Endodermal cell (in vitro differentiated cells): ENCODE data around the gene KLF16. TPM values are rescaled to one million over a fixed set of nuclear protein-coding genes. Genes with fewer than 3 reads are reported as not detected.
"Not testable (repeated sequence)": the region's sequence is repeated elsewhere in the genome, so short reads cannot be mapped to it uniquely, and the experiment has no call there.

ENCODE experiments used
- DNase-seq: peaks from one replicate; pipeline ENCODE4 v3.0.0-alpha.2; 2017
- H3K27ac ChIP-seq: 2 replicates; pipeline ENCODE4 v1.5.1; 2013; ENCODE audit warnings: mild to moderate bottlenecking, low read depth, low read length, moderate library complexity
- H3K27me3 ChIP-seq: 2 replicates; pipeline ENCODE4 v1.6.1; 2013; ENCODE audit warnings: mild to moderate bottlenecking, low read length, moderate library complexity; ENCODE audit not compliant: insufficient read depth, control insufficient read depth, poor library complexity, severe bottlenecking
- H3K36me3 ChIP-seq: 2 replicates; pipeline ENCODE4 v1.7.0; 2013; ENCODE audit warnings: mild to moderate bottlenecking, low read length, moderate library complexity; ENCODE audit not compliant: control insufficient read depth, insufficient read depth
- H3K4me1 ChIP-seq: one replicate; pipeline ENCODE4 v1.7.0; 2013; ENCODE audit warnings: low read length; ENCODE audit not compliant: control insufficient read depth, insufficient read depth
- H3K4me3 ChIP-seq: 2 replicates; pipeline ENCODE4 v1.5.1; 2013; ENCODE audit warnings: mild to moderate bottlenecking, low read length, moderate library complexity
- H3K9ac ChIP-seq: 2 replicates; pipeline ENCODE4 v1.6.1; 2013; ENCODE audit warnings: mild to moderate bottlenecking, low read length, moderate library complexity; ENCODE audit not compliant: poor library complexity, severe bottlenecking; ENCODE audit errors: extremely low read depth
- H3K9me3 ChIP-seq: 2 replicates; pipeline ENCODE4 v1.6.1; 2013; ENCODE audit warnings: mild to moderate bottlenecking, low read length, moderate library complexity; ENCODE audit not compliant: control insufficient read depth
- H3K27ac Mint-ChIP-seq: 2 replicates; pipeline ENCODE4 v1.8.0; 2020; ENCODE audit warnings: mixed read lengths
- H3K27me3 Mint-ChIP-seq: 2 replicates; pipeline ENCODE4 v1.8.0; 2021; ENCODE audit warnings: mild to moderate bottlenecking, mixed read lengths; ENCODE audit not compliant: insufficient read depth
- H3K36me3 Mint-ChIP-seq: 2 replicates; pipeline ENCODE4 v1.8.0; 2020; ENCODE audit warnings: low read depth, mixed read lengths
- H3K4me1 Mint-ChIP-seq: 2 replicates; pipeline ENCODE4 v1.8.0; 2020; ENCODE audit warnings: mixed read lengths
- H3K4me3 Mint-ChIP-seq: 2 replicates; pipeline ENCODE4 v1.8.0; 2020; ENCODE audit warnings: mild to moderate bottlenecking, moderate library complexity, mixed read lengths
- H3K9me3 Mint-ChIP-seq: 2 replicates; pipeline ENCODE4 v1.8.0; 2020; ENCODE audit warnings: mild to moderate bottlenecking, mixed read lengths
- WGBS, 2 experiments: methylation state at CpG; one replicate each; pipeline versions ENCODE4 v1.1.5 to v1.1.7; 2013; ENCODE audit warnings: missing lambda C conversion rate in 2 of 2, mixed read lengths in 1 of 2; ENCODE audit not compliant: insufficient coverage in 1 of 2, insufficient read length in 1 of 2; 5-methylcytosine and 5-hydroxymethylcytosine counted together
- total RNA-seq, 2 donors: library from RNA; stranded (reverse); fragmentation: NEBNext Ultra II Directional in 1 of 2; extraction: Animal tissue kit (Norgen Biotek cat#: 25700) in 1 of 2; gene quantifications; 2 replicates in 1 of 2; 3 replicates in 1 of 2; pipeline ENCODE4 v1.2.1, GENCODE V29; 2021
- TF ChIP-seq, protein P1 (sequence below): fragments of 200-600 bp; sonication (generic); conservative IDR thresholded peaks from 2 replicates; pipeline ENCODE4 v1.5.0; 2021; ENCODE audit warnings: antibody characterized with exemption, mild to moderate bottlenecking

Gene KLF16
- total RNA-seq, 2 donors from 2014 or later, result 39.0 to 42.9 TPM

DNA sequence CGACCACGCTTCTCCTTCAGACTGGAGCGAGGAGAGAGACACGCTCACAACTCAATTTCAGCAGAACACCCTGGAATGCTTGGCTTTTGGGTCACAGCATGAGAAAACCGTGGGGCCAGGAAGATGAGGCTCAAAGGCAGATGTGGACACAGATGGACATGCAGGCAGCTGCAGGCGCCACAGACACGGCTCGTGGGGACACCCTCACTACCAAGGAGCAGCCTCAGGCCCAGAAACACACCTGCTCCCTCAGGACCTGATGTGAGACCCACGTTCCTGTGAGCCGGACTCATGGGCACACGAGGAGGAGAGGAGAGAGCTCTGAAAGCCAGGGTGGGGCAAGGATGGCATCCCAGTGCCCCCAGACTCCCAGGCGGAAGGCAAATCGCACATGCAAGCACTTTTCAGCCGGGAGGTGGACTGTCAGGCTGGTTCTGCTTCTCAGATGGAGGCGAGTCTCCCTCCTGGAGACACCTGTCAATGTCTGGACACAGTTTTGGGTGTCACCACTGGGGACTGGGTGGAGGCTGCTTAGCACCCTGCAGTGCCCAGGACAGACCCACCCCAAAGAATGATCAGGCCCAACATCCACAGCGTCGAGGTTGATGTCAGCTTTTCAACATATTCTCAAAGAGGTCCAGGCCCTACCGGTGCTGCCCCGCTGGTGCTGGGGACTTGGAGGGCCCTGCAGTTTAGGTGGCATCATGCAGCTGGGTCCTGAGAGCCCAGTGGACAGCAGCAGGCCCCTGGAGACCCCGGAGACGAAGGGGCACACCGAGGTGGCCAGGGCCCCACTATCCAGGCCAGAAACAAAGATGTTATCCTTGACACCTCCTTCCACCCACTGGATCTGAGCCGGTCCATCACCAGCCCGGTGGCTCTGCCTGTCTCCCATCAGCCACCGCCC, 19.7 kb upstream of the KLF16 start:
- H3K27me3 Mint-ChIP-seq, result peaks cover 3% of the 10 kb centered on the region
- no peak for DNase-seq
- no peaks in the 10 kb centered on the region for H3K9me3 ChIP-seq
- no peak overlapping the region for H3K4me3 ChIP-seq
- H3K4me3 Mint-ChIP-seq, result peak overlapping the region; percentile 92
- no peaks in the 10 kb centered on the region for H3K36me3 ChIP-seq
- H3K36me3 Mint-ChIP-seq, result peaks cover 1% of the 10 kb centered on the region
- no peaks in the 10 kb centered on the region for H3K27me3 ChIP-seq
- WGBS, 2 experiments, result 86 to 90% methylated on average over 24 to 25 of the region's 25 CpGs
- H3K9ac ChIP-seq, result no peak overlapping the region
- H3K27ac Mint-ChIP-seq, result no peak overlapping the region
- H3K4me1 ChIP-seq, result peaks cover 18% of the 10 kb centered on the region
- peaks cover 29% of the 10 kb centered on the region for H3K4me1 Mint-ChIP-seq
- H3K27ac ChIP-seq, result no peak overlapping the region
- H3K9me3 Mint-ChIP-seq, result no peaks in the 10 kb centered on the region
- TF ChIP-seq, protein P1, sequence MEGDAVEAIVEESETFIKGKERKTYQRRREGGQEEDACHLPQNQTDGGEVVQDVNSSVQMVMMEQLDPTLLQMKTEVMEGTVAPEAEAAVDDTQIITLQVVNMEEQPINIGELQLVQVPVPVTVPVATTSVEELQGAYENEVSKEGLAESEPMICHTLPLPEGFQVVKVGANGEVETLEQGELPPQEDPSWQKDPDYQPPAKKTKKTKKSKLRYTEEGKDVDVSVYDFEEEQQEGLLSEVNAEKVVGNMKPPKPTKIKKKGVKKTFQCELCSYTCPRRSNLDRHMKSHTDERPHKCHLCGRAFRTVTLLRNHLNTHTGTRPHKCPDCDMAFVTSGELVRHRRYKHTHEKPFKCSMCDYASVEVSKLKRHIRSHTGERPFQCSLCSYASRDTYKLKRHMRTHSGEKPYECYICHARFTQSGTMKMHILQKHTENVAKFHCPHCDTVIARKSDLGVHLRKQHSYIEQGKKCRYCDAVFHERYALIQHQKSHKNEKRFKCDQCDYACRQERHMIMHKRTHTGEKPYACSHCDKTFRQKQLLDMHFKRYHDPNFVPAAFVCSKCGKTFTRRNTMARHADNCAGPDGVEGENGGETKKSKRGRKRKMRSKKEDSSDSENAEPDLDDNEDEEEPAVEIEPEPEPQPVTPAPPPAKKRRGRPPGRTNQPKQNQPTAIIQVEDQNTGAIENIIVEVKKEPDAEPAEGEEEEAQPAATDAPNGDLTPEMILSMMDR, result no peak

DNA sequence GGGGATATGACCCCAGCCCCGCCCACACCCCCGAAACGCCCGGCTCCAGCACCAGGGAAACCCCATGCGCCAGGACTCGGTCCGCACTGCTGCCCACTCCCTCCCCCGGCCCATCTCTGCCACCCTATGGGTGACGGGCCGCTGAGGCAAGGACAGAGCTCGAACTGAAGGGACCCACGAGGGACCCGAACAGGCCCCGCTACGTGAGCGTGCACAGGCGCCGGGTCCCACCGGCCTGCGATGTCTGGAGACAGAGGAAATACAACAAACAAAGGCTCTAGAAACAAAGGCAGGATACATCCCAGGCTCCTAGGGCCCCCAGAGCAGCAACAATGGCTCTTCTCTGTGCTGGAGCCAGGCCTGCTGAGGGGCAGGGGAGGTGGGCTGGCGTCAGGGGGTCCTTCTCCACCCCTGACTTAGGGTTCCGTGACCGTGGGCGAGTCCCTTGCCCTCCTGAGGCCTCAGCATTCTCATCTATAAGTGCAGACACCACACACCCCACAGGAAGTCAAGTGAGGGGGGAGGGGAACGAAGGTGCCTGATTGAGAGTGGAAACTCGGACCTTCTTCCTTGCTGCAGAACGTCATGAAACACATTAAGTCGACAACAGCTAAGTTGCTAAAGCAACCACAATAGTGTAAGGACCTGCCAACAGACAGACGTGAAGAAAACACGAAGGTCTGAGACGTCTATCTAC, 18.9 kb upstream of the KLF16 start:
- 84 to 89% methylated on average over 17 to 28 of the region's 31 CpGs for WGBS, 2 experiments
- Histone ChIP-seq H3K9me3 (no peaks in the 10 kb centered on the region), H3K4me1 (peaks cover 16% of the 10 kb centered on the region), H3K36me3 (no peaks in the 10 kb centered on the region), H3K27ac (peak overlapping the region; percentile 53), H3K9ac (no peak overlapping the region), H3K4me3 (no peak overlapping the region), H3K27me3 (no peaks in the 10 kb centered on the region)
- Mint-ChIP-seq H3K36me3 (peaks cover 1% of the 10 kb centered on the region), H3K9me3 (no peaks in the 10 kb centered on the region), H3K27ac (peak overlapping the region; percentile 36), H3K27me3 (peaks cover 3% of the 10 kb centered on the region), H3K4me3 (peak overlapping the region; percentile 92), H3K4me1 (peaks cover 23% of the 10 kb centered on the region)
- DNase-seq, result no peak
- TF ChIP-seq, protein P1, result no peak

DNA sequence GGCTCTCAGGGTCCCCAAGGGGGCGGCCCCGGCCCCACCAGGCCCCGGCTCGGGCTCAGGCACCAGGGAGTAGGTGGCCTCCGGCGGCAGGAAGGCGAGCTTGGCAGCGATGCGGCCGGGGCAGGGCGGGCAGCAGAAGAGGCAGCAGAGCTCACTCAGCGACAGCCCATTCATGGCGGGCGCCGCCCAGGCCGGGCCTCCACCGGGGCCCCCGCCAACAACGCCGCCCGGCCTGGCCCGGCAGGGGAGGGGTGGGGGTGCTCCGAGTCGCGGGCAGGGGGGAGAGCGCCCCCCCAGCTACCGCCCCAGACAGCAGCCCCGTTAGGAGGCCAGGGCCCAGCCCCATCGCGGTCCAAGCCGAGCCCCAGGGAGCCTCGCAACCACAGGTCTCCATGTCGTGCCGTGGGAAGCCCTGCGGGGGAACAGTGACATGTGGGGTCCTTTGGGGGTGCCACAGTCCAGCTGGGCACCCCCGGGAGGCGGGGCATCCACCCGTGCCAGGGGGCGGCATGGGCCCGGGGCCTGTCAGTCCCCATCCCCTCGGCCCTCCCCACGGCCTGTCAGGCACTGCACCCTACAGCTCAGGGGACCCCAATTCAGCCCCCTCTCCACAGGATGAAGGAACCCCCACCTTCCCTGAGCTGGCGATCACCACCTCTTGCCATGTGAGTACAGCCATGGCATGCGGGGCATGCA, 18.2 kb upstream of the KLF16 start:
- DNase-seq, H3K9me3 ChIP-seq, H3K27me3 Mint-ChIP-seq, H3K4me3 Mint-ChIP-seq, H3K36me3 Mint-ChIP-seq, H3K4me3 ChIP-seq, H3K27ac ChIP-seq, H3K9ac ChIP-seq, H3K9me3 Mint-ChIP-seq, H3K27me3 ChIP-seq, H3K27ac Mint-ChIP-seq, H3K36me3 ChIP-seq: not testable (repeated sequence)
- WGBS, 2 experiments, result 92 to 98% methylated on average over 10 to 34 of the region's 44 CpGs
- H3K4me1 ChIP-seq, result peaks cover 16% of the 10 kb centered on the region
- H3K4me1 Mint-ChIP-seq, result peaks cover 20% of the 10 kb centered on the region
